Prostate gland (tissue), 2 donors: Measurements from ENCODE around the gene AGBL5. TPM values are rescaled to one million over a fixed set of nuclear protein-coding genes. Genes with fewer than 3 reads are reported as not detected.
"Not testable (repeated sequence)": the region's sequence is repeated elsewhere in the genome, so short reads cannot be mapped to it uniquely, and the experiment has no call there.

ENCODE experiments used
- DNase-seq: peaks from one replicate; pipeline ENCODE4 v3.0.0-alpha.2; 2019; ENCODE audit warnings: low spot score
- H3K27ac ChIP-seq, 2 donors: fragments of 200-600 bp; sonication (generic); 2 replicates each; pipeline ENCODE4 v1.5.1; 2017 to 2019
- H3K27me3 ChIP-seq: fragments of 200-600 bp; sonication (generic); replicated peaks from 2 replicates; pipeline ENCODE4 v1.5.1; 2019; ENCODE audit not compliant: insufficient read depth
- H3K36me3 ChIP-seq, 2 donors: fragments of 200-600 bp; sonication (generic); 1 replicate in 1 of 2; 2 replicates in 1 of 2; pipeline versions ENCODE4 v1.5.1 to v1.8.1; 2017 to 2019
- H3K4me1 ChIP-seq: fragments of 200-600 bp; sonication (generic); replicated peaks from 2 replicates; pipeline ENCODE4 v1.5.1; 2019
- H3K4me3 ChIP-seq, 2 donors: fragments of 200-600 bp; sonication (generic); 2 replicates each; pipeline ENCODE4 v1.5.1; 2017 to 2019
- H3K9me3 ChIP-seq: fragments of 200-600 bp; sonication (generic); 2 replicates; pipeline ENCODE4 v1.5.1; 2017
- POLR2A ChIP-seq: fragments of 450-650 bp; IDR thresholded peaks from one replicate; pipeline ENCODE4 v1.6.1; 2016; ENCODE audit warnings: antibody characterized with exemption, mild to moderate bottlenecking
- POLR2AphosphoS5 ChIP-seq: sonication (generic); formaldehyde crosslinking; IDR thresholded peaks from one replicate; pipeline ENCODE4 v1.6.1; 2017; ENCODE audit warnings: antibody characterized with exemption
- WGBS: methylation state at CpG from one replicate; pipeline ENCODE4 v1.1.5; 2018; 5-methylcytosine and 5-hydroxymethylcytosine counted together
- intact Hi-C: fragments of 100-400 bp; cut with DNase I; formaldehyde crosslinking; loops from one replicate; pipeline ENCODE4 v1.14.2; 2022
- total RNA-seq, 2 donors: library from RNA; depleted of rRNA; stranded (reverse); fragments of >200 nt; gene quantifications; one replicate each; pipeline ENCODE4 v1.1.0, GENCODE V29; 2016
- TF ChIP-seq, protein P1 (sequence below), 4 experiments: fragments of 200-600 bp in 2 of 4; fragments of 450-650 bp in 2 of 4; sonication (generic) in 2 of 4; IDR thresholded peaks; 1 replicate in 3 of 4; 2 replicates in 1 of 4; pipeline ENCODE4 v1.5.1; 2016 to 2019; ENCODE audit warnings: antibody characterized with exemption in 4 of 4, mild to moderate bottlenecking in 2 of 4, moderate library complexity in 2 of 4

AGBL5 gene
- total RNA-seq, 2 donors from 2014 or later: 31.9 to 87.1 TPM

DNA sequence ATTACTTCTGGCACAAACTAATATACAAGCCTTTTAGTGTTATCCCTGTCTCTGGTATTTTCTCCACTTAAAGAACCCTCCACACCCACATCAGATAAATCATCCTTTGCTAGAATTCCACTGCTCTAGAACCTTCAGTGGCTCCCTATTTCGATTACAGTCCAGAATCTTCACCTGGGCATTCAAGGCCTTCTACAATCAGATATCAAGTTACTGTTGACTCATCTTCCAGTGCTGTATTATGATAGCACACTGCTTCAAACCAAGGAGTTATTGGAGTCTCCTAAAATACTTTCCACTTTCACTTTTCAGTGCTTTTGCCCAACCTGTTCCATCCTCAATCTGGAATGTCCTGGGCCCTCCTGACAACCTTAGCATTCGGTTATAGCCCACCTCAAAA, 64.1 kb downstream of the AGBL5 start:
- Histone ChIP-seq H3K27ac (no peak overlapping the region), H3K4me3 (no peak overlapping the region), H3K27me3 (no peaks in the 10 kb centered on the region), H3K4me1 (peaks cover 3% of the 10 kb centered on the region), H3K9me3 (no peaks in the 10 kb centered on the region), H3K36me3 (no peaks in the 10 kb centered on the region)
- no peak for TF ChIP-seq POLR2AphosphoS5
- TF ChIP-seq, protein P1, sequence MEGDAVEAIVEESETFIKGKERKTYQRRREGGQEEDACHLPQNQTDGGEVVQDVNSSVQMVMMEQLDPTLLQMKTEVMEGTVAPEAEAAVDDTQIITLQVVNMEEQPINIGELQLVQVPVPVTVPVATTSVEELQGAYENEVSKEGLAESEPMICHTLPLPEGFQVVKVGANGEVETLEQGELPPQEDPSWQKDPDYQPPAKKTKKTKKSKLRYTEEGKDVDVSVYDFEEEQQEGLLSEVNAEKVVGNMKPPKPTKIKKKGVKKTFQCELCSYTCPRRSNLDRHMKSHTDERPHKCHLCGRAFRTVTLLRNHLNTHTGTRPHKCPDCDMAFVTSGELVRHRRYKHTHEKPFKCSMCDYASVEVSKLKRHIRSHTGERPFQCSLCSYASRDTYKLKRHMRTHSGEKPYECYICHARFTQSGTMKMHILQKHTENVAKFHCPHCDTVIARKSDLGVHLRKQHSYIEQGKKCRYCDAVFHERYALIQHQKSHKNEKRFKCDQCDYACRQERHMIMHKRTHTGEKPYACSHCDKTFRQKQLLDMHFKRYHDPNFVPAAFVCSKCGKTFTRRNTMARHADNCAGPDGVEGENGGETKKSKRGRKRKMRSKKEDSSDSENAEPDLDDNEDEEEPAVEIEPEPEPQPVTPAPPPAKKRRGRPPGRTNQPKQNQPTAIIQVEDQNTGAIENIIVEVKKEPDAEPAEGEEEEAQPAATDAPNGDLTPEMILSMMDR (IDR thresholded peaks at IDR 0.05): no peak
- no peak for TF ChIP-seq POLR2A
- no peak for DNase-seq
- 69% methylated on average over 2 of the region's 2 CpGs for WGBS
- intact Hi-C loops: no loop called here

DNA sequence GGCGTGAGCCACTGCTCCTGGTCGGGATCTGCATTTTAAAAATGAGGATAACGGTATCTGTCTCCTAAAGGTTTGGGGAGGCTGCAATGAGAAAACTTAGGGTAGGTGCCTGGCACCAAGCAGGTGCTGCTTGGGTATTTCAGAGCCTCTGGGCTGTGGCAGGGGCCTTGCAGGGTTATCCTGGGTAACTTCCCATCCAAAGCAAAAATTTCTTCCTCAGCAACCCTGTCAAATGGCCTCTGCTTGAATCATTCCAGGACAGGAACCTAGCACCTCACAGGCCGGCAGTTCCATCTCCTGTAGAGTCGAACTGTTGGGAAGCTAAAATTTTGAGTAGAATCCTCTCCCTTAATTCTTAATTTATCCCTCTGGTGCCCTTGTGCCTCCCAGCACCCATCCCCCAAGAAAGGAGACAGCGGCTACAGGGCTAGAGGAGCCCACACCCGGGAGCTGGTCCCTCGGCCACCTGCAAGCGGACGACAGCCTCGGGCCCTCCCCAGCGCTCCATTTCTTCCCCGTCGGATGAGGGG, 66.6 kb downstream of the AGBL5 start:
- TF ChIP-seq, protein P1 (IDR thresholded peaks at IDR 0.05): no peak
- no peak for TF ChIP-seq POLR2A
- no peak for TF ChIP-seq POLR2AphosphoS5
- WGBS: 25% methylated on average over 14 of the region's 14 CpGs
- H3K27me3 ChIP-seq: no peaks in the 10 kb centered on the region
- intact Hi-C loops: no loop called here
- peak overlapping the region; percentile 28 to 36 for H3K4me3 ChIP-seq
- H3K27ac ChIP-seq: no peak overlapping the region
- H3K9me3 ChIP-seq: no peaks in the 10 kb centered on the region
- H3K36me3 ChIP-seq: no peaks in the 10 kb centered on the region
- H3K4me1 ChIP-seq: peaks cover 3% of the 10 kb centered on the region
- no peak for DNase-seq

GRCh38 chr2:27118525-27119329, 67.3 kb downstream of the AGBL5 start, which contains the start of gene CGREF1:
CGREF1 (minus strand) TSS chr2:27119128; CDS start chr2:27104366, 14,762 bp downstream.
- Histone ChIP-seq H3K27ac (no peak within 1 kb of the TSS), H3K27me3 (no peaks in the 10 kb centered on the region), H3K9me3 (no peaks in the 10 kb centered on the region), H3K36me3 (no peaks in the 10 kb centered on the region), H3K4me1 (peaks cover 3% of the 10 kb centered on the region), H3K4me3 (peak within 1 kb of the TSS; percentile 28 to 36)
- 6% methylated on average over 29 of the region's 84 CpGs for WGBS
- intact Hi-C loops: no loop called here
- no peak for DNase-seq
- TF ChIP-seq POLR2AphosphoS5: no peak
- TF ChIP-seq, protein P1 (IDR thresholded peaks at IDR 0.05): no peak
- no peak for TF ChIP-seq POLR2A

DNA sequence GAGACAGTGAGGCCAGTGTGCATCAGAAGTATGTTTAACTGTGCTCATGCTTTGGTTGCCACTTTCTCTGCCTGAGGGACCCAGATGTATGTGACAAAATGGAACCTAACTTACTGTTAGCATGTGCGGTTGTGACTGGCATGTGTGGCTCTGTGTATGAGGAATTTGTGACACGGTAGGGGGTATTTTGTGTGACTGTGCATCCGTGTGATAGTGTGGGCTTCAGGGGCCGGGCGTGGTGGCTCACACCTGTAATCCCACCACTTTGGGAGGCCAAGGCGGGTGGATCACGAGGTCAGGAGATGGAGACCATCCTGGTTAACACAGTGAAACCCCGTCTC, 67.8 kb downstream of the AGBL5 start:
- H3K36me3 ChIP-seq, H3K4me1 ChIP-seq, H3K9me3 ChIP-seq, H3K27ac ChIP-seq, intact Hi-C loops, DNase-seq, H3K27me3 ChIP-seq: not testable (repeated sequence)
- WGBS: 83% methylated on average over 8 of the region's 8 CpGs
- peak overlapping the region; percentile 28 to 36 for H3K4me3 ChIP-seq

Other genes with a start within 250 kb of the AGBL5 start
- 1 to 10 TPM in 1 of 2 donors, not detected in 1; 1.2 TPM for gene DPYSL5, start 203.5 kb upstream of the AGBL5 start, total RNA-seq
- 10 to 100 TPM; 12.0 to 28.9 TPM for gene MAPRE3, start 81.0 kb upstream of the AGBL5 start, total RNA-seq
- gene TMEM214, start 18.7 kb upstream of the AGBL5 start, total RNA-seq: 10 to 100 TPM; 44.5 to 75.9 TPM
- 100 to 1,000 TPM; 246 to 317 TPM for gene OST4, start 20.0 kb downstream of the AGBL5 start, total RNA-seq
- 100 to 1,000 TPM in 1 of 2 donors, 10 to 100 TPM in 1; 39.8 to 149 TPM for gene EMILIN1, start 26.9 kb downstream of the AGBL5 start, total RNA-seq
- gene KHK, start 35.1 kb downstream of the AGBL5 start, total RNA-seq: 1 to 10 TPM in 1 of 2 donors, under 1 TPM in 1; 0.91 to 7.0 TPM
- 10 to 100 TPM in 1 of 2 donors, 1 to 10 TPM in 1; 4.9 to 10.7 TPM for gene CGREF1, start 67.5 kb downstream of the AGBL5 start, total RNA-seq
- gene ABHD1, start 72.1 kb downstream of the AGBL5 start, total RNA-seq: 1 to 10 TPM; 4.1 to 7.0 TPM
- 10 to 100 TPM; 74.0 to 88.9 TPM for gene PREB, start 83.0 kb downstream of the AGBL5 start, total RNA-seq
- 1 to 10 TPM in 1 of 2 donors, not detected in 1; 1.1 TPM for gene PRR30, start 87.7 kb downstream of the AGBL5 start, total RNA-seq
- gene TCF23, start 97.3 kb downstream of the AGBL5 start, total RNA-seq: 1 to 10 TPM in 1 of 2 donors, not detected in 1; 8.5 TPM
- 100 to 1,000 TPM; 217 to 222 TPM for gene ATRAID, start 160.4 kb downstream of the AGBL5 start, total RNA-seq
- 10 to 100 TPM; 23.9 to 65.2 TPM for gene SLC5A6, start 160.6 kb downstream of the AGBL5 start, total RNA-seq
- 10 to 100 TPM; 16.0 to 63.6 TPM for gene CAD, start 165.7 kb downstream of the AGBL5 start, total RNA-seq
- gene SLC30A3, start 211.4 kb downstream of the AGBL5 start, total RNA-seq: 100 to 1,000 TPM in 1 of 2 donors, not detected in 1; 102 TPM
- gene DNAJC5G, start 223.8 kb downstream of the AGBL5 start, total RNA-seq: 10 to 100 TPM in 1 of 2 donors, not detected in 1; 16.1 TPM
- gene TRIM54, start 230.8 kb downstream of the AGBL5 start, total RNA-seq: 10 to 100 TPM in 1 of 2 donors, 1 to 10 TPM in 1; 2.8 to 17.9 TPM